Activated T-cell treated with anti-CD3 and anti-CD28 coated beads, Interleukin-2, amount 50 U/mL, for 24 hours (primary cell): ENCODE data around the gene WHAMM.
A peak's percentile ranks its signal among the peaks of the same experiment; 100 is the strongest.
"Not testable (repeated sequence)": the region's sequence is repeated elsewhere in the genome, so short reads cannot be mapped to it uniquely, and the experiment has no call there.

ENCODE experiments used
- DNase-seq: peaks from one replicate; pipeline ENCODE4 v3.0.0-alpha.2; 2020
- H3K27ac Mint-ChIP-seq: 2 replicates; pipeline ENCODE4 v1.8.0; 2020; ENCODE audit warnings: mild to moderate bottlenecking, mixed read lengths
- H3K27me3 Mint-ChIP-seq: 2 replicates; pipeline ENCODE4 v1.8.0; 2020; ENCODE audit warnings: mixed read lengths
- H3K36me3 Mint-ChIP-seq: 2 replicates; pipeline ENCODE4 v1.8.0; 2020; ENCODE audit warnings: low read depth, mixed read lengths
- H3K4me1 Mint-ChIP-seq: 2 replicates; pipeline ENCODE4 v1.8.0; 2020; ENCODE audit warnings: low read depth, mixed read lengths
- H3K4me3 Mint-ChIP-seq: 2 replicates; pipeline ENCODE4 v1.8.0; 2020; ENCODE audit warnings: mild to moderate bottlenecking, moderate library complexity, mixed read lengths
- H3K9me3 Mint-ChIP-seq: 2 replicates; pipeline ENCODE4 v1.8.0; 2020; ENCODE audit warnings: mixed read lengths

WHAMM gene

DNA sequence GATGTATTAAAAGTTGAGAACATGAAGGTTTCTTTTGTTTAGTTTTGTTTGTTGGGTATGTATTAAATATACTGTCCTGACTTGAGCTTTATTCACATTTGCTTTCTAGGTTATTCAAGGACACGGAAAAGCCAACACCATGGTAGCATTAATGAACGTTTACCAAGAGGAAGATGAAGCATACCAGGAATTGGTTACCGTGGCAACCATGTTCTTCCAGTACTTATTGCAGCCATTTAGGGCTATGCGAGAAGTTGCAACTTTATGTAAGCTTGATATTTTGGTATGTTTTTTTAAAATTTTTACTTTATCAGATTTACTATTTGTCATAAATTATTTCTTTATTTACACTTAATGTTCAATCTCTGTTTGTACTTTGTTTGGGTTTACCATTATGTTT is 3.6 kb downstream of the WHAMM start:
- peaks cover 59% of the 10 kb centered on the region for H3K36me3 Mint-ChIP-seq
- H3K27me3 Mint-ChIP-seq, result no peaks in the 10 kb centered on the region
- no peaks in the 10 kb centered on the region for H3K9me3 Mint-ChIP-seq
- no peak overlapping the region for H3K27ac Mint-ChIP-seq
- no peak for DNase-seq
- peaks cover 60% of the 10 kb centered on the region for H3K4me1 Mint-ChIP-seq
- peak overlapping the region; percentile 82 for H3K4me3 Mint-ChIP-seq

DNA sequence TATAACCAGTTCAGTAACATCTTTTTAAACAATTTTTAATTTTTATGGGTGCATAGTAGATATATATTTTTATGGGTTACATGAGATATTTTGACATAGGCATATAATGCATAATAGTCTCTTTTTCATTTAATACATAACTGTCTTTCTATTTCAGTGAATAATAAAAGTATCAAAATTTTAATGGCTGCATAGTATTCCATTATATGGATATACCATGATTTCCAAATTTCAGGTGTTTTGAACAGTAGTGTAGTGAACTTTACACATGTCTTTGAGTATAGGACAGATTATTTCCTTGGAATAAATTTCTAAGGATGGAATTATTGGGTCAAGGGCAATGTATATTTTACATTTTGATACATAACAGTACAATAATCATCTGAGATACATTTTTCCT is 10.7 kb downstream of the WHAMM start:
- Mint-ChIP-seq H3K27ac (no peak overlapping the region), H3K9me3 (no peaks in the 10 kb centered on the region)

DNA sequence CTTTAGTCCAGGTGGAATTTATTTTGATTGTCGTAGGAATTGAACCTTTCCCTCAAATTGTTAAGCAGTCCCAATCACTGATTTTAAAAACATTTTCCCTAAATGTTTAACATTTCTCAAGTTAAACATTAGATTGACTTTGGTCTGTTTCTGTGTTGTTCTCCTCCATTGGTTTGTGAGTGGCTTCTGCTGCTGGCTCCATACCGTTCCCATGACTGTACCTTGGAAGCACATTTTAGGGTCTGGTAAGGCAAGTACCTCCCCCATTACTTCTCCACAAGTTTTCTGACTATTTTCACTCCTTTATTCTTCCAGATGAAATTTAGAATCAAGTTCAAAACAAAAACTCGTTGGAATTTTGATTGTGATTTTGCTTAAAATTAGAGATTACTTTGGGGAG is 12.0 kb downstream of the WHAMM start:
- not testable (repeated sequence) for H3K27ac Mint-ChIP-seq, H3K27me3 Mint-ChIP-seq, DNase-seq

More for the DNA sequence above, 10.7 kb downstream of the WHAMM start:
- Mint-ChIP-seq H3K4me1 (peaks cover 26% of the 10 kb centered on the region), H3K27me3 (no peaks in the 10 kb centered on the region), H3K4me3 (no peak overlapping the region), H3K36me3 (peaks cover 75% of the 10 kb centered on the region)
- no peak for DNase-seq

DNA sequence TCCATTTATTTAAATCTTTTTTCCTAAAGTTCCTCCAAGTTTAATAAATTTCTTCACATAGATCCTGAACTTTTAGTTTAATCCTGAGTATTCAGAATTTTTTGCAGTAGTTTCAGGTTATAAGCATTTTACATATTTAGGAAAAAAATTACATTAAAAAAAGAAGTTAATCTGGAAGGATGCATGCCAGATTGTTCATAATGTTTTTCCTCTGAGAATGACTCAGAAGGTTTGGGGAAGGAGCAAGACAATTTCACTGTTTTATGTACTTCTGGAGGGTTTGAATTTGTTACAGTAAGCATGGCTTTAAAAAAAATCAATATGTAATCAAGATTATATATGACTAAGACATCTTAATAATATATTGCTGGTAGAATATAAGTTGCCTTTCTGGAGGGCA is 12.4 kb downstream of the WHAMM start:
- not testable (repeated sequence) for H3K9me3 Mint-ChIP-seq, DNase-seq, H3K4me3 Mint-ChIP-seq, H3K27me3 Mint-ChIP-seq, H3K27ac Mint-ChIP-seq
- Mint-ChIP-seq H3K4me1 (peaks cover 14% of the 10 kb centered on the region), H3K36me3 (peaks cover 75% of the 10 kb centered on the region)

More for the DNA sequence above, 12.0 kb downstream of the WHAMM start:
- H3K4me3 Mint-ChIP-seq, H3K9me3 Mint-ChIP-seq: not testable (repeated sequence)
- Mint-ChIP-seq H3K4me1 (peaks cover 18% of the 10 kb centered on the region), H3K36me3 (peaks cover 75% of the 10 kb centered on the region)

DNA sequence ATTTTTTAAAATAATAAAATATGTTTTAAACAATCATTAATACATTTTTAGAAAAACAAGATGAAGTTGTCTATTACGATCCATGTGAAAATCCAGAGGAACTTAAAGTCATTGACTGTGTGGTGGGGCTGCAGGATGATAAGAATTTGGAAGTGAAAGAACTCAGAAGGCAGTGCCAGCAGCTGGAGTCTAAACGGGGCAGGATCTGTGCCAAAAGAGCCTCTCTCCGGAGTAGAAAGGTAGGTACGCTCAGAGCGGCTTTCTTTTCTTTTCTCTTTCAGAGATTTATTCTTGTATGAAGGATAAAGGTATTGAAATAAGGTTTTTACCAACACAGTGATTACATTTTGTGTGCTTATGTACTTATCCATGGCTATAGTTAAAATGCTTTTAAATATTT is 13.6 kb downstream of the WHAMM start:
- DNase-seq, result no peak
- no peak overlapping the region for H3K4me3 Mint-ChIP-seq
- no peaks in the 10 kb centered on the region for H3K27me3 Mint-ChIP-seq
- H3K36me3 Mint-ChIP-seq, result peaks cover 78% of the 10 kb centered on the region
- H3K9me3 Mint-ChIP-seq, result no peaks in the 10 kb centered on the region
- no peak overlapping the region for H3K27ac Mint-ChIP-seq
- H3K4me1 Mint-ChIP-seq, result peaks cover 14% of the 10 kb centered on the region

DNA sequence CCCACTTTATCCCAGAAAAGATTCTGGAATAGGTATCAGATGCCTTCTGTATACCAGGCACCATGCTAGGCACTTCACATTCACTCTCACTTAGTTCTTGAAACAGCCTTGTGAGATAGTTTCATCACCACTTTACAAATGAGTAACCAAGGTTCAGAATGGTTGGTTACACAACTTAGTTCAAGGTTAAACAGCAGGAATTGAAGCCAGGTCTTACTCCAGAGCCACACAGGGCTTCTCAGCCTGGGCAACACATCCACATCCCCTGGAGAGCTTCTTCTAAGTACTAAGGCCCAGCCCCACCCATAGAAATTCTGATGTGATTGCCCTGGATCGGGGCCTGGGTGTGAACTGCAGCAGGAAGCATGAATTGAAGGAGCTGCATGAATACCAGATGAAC is 18.6 kb downstream of the WHAMM start:
- Mint-ChIP-seq H3K36me3 (peaks cover 87% of the 10 kb centered on the region), H3K4me3 (no peak overlapping the region), H3K27ac (peak overlapping the region; percentile 5), H3K4me1 (peaks cover 43% of the 10 kb centered on the region), H3K27me3 (no peaks in the 10 kb centered on the region), H3K9me3 (no peaks in the 10 kb centered on the region)
- DNase-seq, result no peak

DNA sequence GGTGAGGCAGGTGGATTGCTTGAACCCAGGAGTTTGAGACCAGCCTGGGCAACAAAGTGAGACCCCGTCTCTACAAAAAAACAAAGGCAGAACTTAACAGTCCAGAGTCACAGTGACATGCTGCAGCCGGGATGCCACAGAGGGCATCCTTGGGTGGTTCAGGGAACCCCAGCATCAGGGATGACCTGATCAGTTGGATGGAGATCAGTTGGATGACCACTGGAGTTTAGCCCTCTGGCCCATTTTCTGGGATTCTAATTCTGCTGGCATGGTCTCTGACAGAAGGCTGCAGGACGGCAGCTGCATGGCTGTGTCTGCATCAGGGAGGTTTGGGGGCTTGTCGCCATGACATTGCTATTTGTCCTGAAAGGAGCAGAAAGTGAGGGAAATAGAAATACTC is 19.8 kb downstream of the WHAMM start:
- Mint-ChIP-seq H3K36me3 (peaks cover 95% of the 10 kb centered on the region), H3K27ac (no peak overlapping the region), H3K4me1 (peaks cover 49% of the 10 kb centered on the region), H3K9me3 (no peaks in the 10 kb centered on the region), H3K27me3 (no peaks in the 10 kb centered on the region), H3K4me3 (no peak overlapping the region)
- DNase-seq, result no peak

DNA sequence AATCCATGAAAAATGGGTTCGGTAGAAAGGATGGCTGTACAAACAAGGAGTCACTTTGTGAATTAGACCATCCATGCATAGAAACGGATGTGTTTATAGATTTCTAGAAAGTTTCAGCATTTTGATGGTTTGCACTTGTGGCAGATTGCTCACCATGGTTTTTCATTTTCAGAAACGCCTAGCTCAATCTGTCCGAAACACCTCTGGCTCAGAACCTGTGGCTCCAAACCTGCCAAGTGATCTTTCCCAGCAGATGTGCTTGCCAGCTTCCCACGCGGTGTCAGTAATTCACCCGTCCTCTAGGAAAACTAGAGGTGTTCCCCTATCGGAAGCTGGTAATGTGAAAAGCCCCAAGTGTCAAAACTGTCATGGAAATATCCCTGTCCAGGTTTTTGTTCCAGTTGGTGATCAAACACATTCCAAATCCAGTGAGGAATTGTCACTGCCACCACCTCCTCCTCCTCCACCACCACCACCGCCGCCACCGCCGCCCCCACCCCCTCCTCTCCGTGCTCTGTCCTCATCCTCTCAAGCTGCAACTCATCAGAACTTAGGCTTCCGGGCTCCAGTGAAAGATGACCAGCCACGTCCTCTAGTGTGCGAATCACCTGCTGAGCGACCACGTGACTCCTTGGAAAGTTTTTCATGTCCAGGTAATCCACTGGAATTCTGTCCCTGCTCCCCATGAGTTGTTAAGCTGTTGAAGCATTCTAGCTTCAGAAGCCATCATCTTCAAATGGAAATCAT is 21.2 kb downstream of the WHAMM start:
- no peak for DNase-seq
- H3K4me3 Mint-ChIP-seq, result no peak overlapping the region
- peaks cover 100% of the 10 kb centered on the region for H3K36me3 Mint-ChIP-seq
- H3K27me3 Mint-ChIP-seq, result no peaks in the 10 kb centered on the region
- H3K9me3 Mint-ChIP-seq, result no peaks in the 10 kb centered on the region
- no peak overlapping the region for H3K27ac Mint-ChIP-seq
- H3K4me1 Mint-ChIP-seq, result peaks cover 50% of the 10 kb centered on the region

DNA sequence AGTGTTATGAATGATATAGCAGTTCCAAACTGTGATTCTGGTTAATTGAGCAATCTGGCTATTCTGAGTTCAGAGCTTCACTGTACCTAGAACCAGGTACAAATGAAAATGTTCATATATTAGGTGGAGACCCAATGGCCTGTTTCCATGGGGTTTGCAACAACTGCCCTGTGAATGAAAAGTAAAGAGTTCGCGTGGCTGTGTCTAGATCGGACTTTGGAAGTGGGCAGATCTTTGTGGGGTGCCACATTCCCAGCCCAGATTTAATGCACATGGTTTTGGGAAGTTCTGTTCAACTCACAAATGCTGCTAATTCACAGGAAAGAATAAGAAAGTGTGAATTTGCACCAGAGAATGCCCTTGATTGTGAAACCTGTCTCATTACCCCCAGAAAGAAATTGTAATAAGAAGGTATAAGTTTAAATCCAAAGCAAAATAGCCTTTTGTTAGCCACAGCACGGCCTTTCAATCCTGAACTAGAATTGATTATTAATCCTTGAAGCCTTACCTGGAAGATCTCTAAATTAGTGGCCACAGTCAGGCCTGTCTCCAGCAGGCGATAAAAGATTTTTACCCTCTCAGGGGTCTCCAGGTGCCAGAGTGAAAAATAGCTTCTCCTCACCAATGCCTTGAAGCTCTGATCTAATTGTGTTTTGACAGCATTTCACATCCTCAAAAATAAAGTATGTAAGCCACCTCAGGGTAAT is 22.6 kb downstream of the WHAMM start:
- Mint-ChIP-seq H3K4me1 (peaks cover 50% of the 10 kb centered on the region), H3K4me3 (peak overlapping the region; percentile 47), H3K9me3 (no peaks in the 10 kb centered on the region), H3K27ac (peak overlapping the region; percentile 92), H3K27me3 (no peaks in the 10 kb centered on the region), H3K36me3 (peaks cover 100% of the 10 kb centered on the region)
- DNase-seq, result no peak

DNA sequence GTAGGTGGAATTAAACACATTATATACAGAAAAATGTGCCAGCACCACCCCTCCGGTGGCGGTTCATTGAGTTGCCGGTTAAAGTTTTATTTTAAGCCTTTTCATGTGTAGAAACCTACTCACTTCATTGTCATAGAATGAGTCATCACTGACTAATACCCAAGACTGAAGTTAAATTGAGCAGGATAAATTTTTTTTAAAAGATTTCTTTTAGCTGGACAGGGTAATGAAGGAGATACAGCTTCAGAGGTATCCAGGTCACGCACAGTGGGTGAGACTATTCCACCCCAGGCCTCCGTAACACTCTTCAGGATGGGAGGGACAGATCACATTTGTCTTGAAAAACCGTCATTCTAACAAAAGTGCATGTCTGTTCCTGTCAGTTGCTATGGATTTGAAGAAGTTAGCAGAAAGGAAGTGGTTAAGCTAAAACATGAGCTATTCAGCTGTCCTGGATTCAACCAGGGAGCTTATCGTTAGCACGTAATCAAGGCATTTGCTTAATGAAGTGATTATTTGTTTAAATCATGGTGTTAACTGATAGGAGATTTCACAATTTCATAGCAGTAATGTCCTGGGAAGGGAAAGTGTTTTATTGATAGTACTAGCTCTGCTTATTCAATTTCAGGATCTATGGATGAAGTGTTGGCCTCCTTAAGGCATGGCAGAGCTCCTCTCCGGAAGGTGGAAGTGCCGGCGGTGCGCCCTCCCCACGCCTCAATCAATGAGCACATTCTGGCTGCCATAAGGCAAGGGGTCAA is 23.4 kb downstream of the WHAMM start:
- H3K27ac Mint-ChIP-seq, result peak overlapping the region; percentile 92
- H3K4me1 Mint-ChIP-seq, result peaks cover 50% of the 10 kb centered on the region
- peak overlapping the region; percentile 47 for H3K4me3 Mint-ChIP-seq
- peaks cover 100% of the 10 kb centered on the region for H3K36me3 Mint-ChIP-seq
- H3K27me3 Mint-ChIP-seq, result no peaks in the 10 kb centered on the region
- DNase-seq, result peak; percentile 62
- H3K9me3 Mint-ChIP-seq, result peaks cover 2% of the 10 kb centered on the region

DNA sequence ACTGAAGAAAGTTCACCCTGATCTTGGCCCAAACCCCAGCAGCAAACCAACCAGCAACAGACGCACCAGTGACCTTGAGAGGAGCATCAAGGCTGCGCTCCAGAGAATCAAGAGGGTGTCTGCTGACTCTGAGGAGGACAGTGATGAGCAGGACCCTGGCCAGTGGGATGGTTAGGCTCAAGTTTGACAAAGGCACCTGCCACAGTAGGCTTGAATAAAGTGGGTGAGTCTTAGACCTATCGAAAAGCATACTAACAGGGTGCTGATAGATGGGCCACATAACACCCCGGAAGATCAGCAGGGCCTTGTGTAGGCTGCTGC is 23.9 kb downstream of the WHAMM start:
- Mint-ChIP-seq H3K4me3 (peak overlapping the region; percentile 47), H3K27me3 (no peaks in the 10 kb centered on the region), H3K27ac (peak overlapping the region; percentile 92), H3K4me1 (peaks cover 44% of the 10 kb centered on the region), H3K9me3 (peaks cover 7% of the 10 kb centered on the region), H3K36me3 (peaks cover 100% of the 10 kb centered on the region)
- DNase-seq, result no peak

DNA sequence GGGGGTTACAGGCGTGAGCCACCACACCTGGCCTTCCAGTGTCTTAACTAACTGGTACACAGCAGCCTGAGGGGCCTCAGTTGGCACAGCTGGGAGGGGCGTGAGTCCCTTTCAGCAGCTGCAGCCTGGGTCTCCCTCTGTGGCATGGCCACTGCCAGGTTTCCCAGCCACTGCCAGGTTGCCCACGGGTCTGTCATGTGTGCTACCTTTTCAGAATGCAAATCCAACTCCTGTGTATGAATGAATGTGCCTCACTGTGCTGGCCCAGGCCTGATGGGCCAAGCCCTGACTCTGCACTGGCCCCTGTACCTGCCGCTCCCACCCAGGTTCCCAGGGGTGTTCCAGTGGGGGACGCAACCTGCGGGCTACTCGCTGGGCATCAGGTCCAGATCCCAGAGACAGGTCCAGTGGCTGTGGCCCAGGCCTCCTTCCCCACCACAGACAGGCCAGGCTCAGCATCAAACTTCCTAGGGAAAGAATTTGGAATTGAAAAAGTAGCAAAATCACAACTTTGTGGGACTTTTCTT is 26.0 kb downstream of the WHAMM start:
- no peak for DNase-seq
- no peak overlapping the region for H3K4me3 Mint-ChIP-seq
- H3K27me3 Mint-ChIP-seq, result no peaks in the 10 kb centered on the region
- peaks cover 33% of the 10 kb centered on the region for H3K4me1 Mint-ChIP-seq
- no peak overlapping the region for H3K27ac Mint-ChIP-seq
- H3K36me3 Mint-ChIP-seq, result peaks cover 82% of the 10 kb centered on the region
- H3K9me3 Mint-ChIP-seq, result peaks cover 7% of the 10 kb centered on the region

DNA sequence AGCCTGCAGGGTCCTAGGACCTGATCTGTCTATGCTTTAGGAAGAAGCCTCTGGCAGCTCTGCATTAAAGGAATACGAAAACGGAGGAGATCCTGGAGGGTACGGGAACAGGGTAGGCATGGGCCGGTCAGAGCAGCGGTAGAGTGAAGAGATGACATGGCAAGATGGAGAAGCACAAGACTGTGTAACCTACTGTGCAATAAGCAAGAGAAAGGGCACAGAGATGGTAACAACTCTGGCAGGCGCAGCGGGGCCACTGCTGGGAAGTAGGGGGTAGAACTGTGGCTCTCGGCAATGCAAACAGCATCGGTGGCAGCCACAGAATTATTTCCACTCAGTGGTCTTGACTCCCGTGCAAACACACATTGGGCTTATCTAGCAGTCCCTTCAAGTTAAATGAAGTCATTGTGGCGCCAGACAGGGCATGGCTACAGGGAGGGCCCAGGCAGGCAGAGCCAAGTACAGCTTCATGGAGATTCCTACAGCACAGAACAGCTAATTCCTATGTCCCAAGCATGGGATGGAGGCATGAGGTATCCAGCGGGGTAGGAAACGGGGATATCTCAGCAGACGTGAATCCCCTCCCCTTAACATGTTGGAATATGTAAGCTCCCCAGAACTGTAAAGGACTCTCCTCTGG is 28.8 kb downstream of the WHAMM start:
- Mint-ChIP-seq H3K27ac (no peak overlapping the region), H3K9me3 (peaks cover 7% of the 10 kb centered on the region), H3K4me1 (peaks cover 5% of the 10 kb centered on the region), H3K4me3 (no peak overlapping the region), H3K36me3 (peaks cover 54% of the 10 kb centered on the region), H3K27me3 (no peaks in the 10 kb centered on the region)
- DNase-seq, result no peak

DNA sequence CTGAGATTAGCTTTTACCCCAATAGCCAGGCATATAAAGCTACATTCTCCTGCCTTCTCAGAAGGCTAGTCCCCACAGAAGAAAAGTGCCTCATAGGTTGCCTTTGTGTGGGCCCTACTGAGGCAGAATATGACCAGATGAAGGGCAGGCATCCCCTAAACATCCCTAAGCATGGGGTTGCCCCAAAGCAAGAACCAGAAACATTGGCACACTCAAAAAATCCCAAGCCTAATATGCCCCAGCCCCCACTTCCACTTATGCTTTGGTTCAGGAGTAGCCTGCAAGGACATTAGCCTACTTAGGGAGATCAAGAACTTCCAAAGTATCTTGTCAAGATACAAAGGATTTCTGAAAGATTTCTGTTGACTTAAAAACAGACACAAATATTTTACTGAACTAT is 29.7 kb downstream of the WHAMM start:
- no peaks in the 10 kb centered on the region for H3K27me3 Mint-ChIP-seq
- DNase-seq, result no peak
- peaks cover 7% of the 10 kb centered on the region for H3K9me3 Mint-ChIP-seq
- no peak overlapping the region for H3K27ac Mint-ChIP-seq
- H3K4me3 Mint-ChIP-seq, result no peak overlapping the region
- H3K4me1 Mint-ChIP-seq, result peaks cover 5% of the 10 kb centered on the region
- H3K36me3 Mint-ChIP-seq, result peaks cover 45% of the 10 kb centered on the region
